Measurements from ENCODE around the gene CDH12.

DNA sequence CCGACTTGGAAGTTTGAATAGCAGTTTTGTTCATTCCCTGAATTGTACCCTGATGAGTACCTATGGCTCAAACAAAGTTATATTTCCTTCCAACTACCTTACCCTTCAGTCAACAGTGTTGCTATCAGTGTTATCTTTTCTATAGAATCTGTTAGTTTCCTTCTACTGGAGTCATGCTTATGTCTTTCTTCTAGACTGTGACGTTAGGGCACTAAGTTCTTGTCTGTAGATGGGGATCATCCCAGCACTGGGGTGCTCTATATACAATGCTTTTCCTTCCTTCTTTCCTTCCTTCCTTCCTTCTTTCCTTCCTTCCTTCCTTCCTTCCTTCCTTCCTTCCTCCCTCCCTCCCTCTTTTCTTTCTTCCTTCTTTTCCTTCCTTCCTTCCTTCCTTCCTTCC lies 973.0 kb downstream of the CDH12 start:
- TF ChIP-seq, protein P1, sequence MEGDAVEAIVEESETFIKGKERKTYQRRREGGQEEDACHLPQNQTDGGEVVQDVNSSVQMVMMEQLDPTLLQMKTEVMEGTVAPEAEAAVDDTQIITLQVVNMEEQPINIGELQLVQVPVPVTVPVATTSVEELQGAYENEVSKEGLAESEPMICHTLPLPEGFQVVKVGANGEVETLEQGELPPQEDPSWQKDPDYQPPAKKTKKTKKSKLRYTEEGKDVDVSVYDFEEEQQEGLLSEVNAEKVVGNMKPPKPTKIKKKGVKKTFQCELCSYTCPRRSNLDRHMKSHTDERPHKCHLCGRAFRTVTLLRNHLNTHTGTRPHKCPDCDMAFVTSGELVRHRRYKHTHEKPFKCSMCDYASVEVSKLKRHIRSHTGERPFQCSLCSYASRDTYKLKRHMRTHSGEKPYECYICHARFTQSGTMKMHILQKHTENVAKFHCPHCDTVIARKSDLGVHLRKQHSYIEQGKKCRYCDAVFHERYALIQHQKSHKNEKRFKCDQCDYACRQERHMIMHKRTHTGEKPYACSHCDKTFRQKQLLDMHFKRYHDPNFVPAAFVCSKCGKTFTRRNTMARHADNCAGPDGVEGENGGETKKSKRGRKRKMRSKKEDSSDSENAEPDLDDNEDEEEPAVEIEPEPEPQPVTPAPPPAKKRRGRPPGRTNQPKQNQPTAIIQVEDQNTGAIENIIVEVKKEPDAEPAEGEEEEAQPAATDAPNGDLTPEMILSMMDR (IDR thresholded peaks at IDR 0.05) = no peak
- no peak for TF ChIP-seq POLR2A (IDR thresholded peaks at IDR 0.05)

Data from thyroid gland (tissue), 4 donors.